GM18870 (cell line): ENCODE results near the gene RGMA.

ENCODE experiments used
- ATAC-seq: cut with Tn5 transposase; IDR thresholded peaks from one replicate; pipeline ENCODE4 v1.9.1; 2021; ENCODE audit warnings: moderate library complexity; ENCODE audit not compliant: unreplicated experiment

RGMA gene

GRCh38 chr15:93102211-93102610 is 13.2 kb upstream of the RGMA start:
- ATAC-seq: no peak

- no peak for ATAC-seq
Observed at GRCh38 chr15:93093765-93094164, 4.8 kb upstream of the RGMA start.

DNA sequence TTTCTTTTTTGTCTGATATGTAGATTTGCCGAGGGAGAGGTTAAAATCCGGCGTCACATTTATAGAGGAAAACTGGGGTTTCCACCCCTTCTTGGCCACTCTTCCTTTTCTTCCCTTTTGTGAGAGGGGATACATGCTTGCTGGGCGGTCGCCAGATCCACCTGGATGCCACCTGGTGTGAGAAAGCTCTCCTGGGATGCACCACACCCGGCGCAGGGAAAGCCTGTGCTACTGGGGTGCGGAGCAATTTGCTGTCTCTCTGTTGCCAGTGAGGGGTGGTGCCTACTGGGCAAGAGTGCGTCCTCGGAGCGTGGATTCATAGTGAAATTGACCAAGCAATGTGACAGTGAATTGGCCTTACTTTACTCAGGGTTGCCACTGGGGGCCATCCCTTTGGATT is 2.5 kb upstream of the RGMA start:
- ATAC-seq: no peak

DNA sequence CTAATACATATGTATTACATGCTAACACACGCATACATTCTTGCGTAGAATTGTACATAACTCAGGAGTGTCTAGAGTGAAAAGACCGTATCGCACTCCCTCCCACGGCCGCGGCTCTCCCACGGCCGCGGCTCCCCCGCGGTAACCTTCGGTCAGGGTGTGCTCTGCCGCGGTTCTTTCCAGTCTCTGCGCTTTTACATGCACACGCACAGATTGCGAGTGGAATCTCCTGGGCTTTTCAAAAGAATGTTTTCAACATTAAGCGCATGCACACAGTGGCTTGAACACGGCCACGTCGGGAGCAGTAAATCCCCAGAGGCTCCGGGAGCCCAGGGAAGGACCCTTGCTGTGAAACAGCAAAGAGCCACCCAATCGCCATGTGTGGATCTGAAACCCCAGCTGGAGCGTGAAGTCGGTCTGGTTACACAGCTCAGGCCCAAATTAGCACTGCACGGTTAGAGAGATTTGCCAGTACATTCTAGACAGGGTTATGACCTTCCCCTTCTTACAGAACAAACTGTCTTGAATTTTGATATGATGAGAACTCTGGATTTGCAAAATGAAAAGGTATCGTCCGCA is 805 bp upstream of the RGMA start:
- ATAC-seq: no peak

DNA sequence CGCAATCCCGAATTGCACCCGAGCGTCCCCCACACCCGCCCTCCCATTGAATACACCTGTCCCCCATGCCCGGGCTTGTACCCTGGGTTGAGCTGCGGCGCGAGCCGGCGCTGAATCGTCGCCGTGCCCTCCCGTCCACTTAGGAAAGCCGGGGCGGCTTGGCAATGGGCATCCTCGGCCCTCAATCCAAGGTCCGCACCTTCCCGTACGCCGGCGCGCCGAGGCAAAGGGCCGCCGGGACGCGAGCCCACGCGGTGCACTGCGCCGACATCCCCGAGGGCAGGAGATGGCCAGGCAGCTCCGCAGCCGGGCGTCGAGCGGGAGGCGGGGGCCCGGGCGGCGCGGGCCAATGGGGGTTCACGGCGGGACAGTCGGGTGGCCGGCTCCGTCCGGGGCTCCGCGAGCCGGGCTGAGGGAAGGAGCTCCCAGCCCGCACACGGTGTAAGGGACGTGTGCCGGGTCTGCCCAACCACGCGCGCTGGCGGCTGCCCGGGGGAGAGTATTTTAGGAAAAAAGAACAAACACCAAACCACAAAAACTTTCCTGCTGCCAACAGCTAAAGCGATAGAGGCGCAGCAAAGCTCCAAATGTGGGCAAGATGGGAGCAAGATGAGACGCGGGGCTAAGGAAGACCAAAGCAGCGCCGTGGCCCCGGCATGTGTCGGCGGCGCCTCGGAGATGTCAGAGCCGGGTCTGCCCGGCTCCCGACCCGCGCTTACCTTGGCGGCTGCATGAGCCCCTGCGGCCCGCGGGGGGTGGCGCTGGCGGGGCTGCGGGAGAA is 621 bp downstream of the RGMA start:
- ATAC-seq: peak; percentile 9

GRCh38 chr15:93087825-93088199 is 1.2 kb downstream of the RGMA start:
- ATAC-seq: peak; percentile 61

DNA sequence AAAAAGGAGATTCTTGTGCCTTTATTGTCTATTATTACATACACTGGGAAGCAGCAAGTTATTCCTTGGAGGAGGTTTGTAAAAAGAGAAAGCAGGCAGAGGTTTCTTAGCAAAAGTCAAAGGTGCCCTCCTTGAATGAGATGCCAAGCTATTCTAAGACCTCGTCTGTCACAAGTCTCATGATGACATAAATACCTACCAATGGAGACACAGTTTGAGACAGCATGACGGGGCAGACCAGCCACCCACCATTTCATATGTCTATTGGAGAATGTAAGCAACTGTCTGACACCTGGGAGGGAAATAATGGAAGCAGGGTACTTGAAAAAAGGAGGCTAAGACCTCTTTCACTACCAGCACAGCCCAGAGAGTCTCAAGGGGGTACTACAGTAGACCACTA is 2.2 kb downstream of the RGMA start:
- ATAC-seq: no peak

DNA sequence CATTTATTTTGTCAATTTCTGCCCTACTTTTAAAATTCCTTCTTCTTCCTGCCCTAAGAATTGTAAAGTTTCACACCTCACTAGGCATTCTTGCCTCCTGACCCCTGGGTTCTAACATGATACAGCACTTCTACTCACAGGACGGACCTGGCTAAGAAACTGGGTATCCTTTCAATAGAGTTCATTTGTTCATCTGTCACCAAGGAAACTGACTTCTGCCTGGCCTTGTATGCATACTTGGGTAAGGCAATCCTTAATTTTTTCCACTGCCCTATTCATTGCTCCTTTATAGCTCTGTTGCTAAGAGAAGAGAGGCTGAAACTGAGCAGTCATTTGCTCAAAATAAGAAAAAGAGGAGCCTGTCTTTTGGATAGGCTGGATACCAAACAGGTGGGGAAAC is 3.3 kb downstream of the RGMA start:
- ATAC-seq: no peak

GRCh38 chr15:93082861-93083260 is 6.2 kb downstream of the RGMA start:
- ATAC-seq: no peak

- no peak for ATAC-seq
Observed at GRCh38 chr15:93081399-93081798, 7.6 kb downstream of the RGMA start.

DNA sequence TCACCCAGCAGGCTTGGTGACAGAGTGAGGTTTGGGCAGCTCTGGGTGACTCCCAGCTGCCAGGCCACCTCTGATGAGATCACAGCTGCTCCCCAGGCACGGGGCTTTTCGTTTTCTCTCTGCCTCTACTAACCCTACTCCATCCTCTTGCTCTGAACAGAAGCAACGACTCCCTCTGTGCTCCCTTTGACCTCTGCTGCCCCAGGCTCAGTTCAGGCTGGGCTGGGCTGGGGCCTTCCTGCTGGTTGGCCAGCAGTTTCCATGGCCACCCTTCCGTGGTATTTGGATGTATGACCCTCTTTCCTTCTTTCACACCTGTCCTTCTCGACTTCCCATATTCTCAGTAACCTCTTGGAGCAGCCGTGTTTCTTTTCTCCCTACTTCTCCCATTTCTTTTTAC is 8.6 kb downstream of the RGMA start:
- no peak for ATAC-seq

- ATAC-seq: no peak
Observed at GRCh38 chr15:93076875-93077274, 12.1 kb downstream of the RGMA start.

- no peak for ATAC-seq
Observed at GRCh38 chr15:93076217-93076616, 12.8 kb downstream of the RGMA start.

- ATAC-seq: no peak
Observed at GRCh38 chr15:93074599-93074998, 14.4 kb downstream of the RGMA start.

- ATAC-seq: no peak
Observed at GRCh38 chr15:93073465-93073952, 15.5 kb downstream of the RGMA start.

- no peak for ATAC-seq
Observed at GRCh38 chr15:93072411-93073394, 16.3 kb downstream of the RGMA start.

- ATAC-seq: no peak
Observed at GRCh38 chr15:93072011-93072410, 17.0 kb downstream of the RGMA start.

DNA sequence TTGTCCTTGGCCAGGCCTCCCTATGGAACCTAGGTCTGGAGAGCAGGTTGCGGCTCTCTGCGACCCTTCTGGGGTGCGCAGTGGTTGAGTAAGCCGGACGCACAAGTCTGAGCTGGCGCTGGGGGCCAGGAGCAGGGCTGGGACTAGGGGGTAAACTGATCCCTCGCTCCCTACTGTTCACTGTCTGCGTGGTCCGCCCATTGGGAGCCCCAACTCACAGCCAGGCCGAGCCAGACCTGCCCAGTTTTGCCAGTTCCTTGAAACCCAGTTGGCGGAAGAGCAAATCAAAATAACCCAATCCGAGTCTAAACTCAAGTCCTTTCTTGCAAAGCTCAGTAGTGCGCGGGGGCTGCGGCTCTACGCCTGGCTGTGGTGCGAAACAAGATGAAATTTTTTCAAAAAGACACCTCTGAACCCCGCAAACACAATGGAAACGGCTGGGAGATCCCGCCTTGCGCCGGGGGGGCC is 17.5 kb downstream of the RGMA start:
- no peak for ATAC-seq

GRCh38 chr15:93070551-93071296 is 18.3 kb downstream of the RGMA start:
- ATAC-seq: no peak

GRCh38 chr15:93070132-93070531 is 18.9 kb downstream of the RGMA start:
- ATAC-seq: no peak
